Measurements from ENCODE around the gene NGEF. TPM values are rescaled to one million over a fixed set of nuclear protein-coding genes. Genes with fewer than 3 reads are reported as not detected.

Gene NGEF
- total RNA-seq, 1 experiment from 2014 or later, result 13.8 TPM

- Histone ChIP-seq H3K36me3 (no peaks in the 10 kb centered on the region), H3K4me1 (replicated peaks) (peaks cover 14% of the 10 kb centered on the region), H3K27me3 (replicated peaks) (no peaks in the 10 kb centered on the region), H3K9me3 (replicated peaks) (peaks cover 6% of the 10 kb centered on the region; the same call in 1 of the 2 replicates), H3K27ac (peak overlapping the region; percentile 21; the same call in 1 of the 2 replicates), H3K4me3 (no peak overlapping the region)
- DNase-seq (ENCODE audit: low read depth in 1 of 2, low spot score in 2 of 2), result peak in 1 of 2 experiments; percentile 67
Measured at GRCh38 chr2:233037078-233037477, 24.0 kb upstream of the NGEF start.

DNA sequence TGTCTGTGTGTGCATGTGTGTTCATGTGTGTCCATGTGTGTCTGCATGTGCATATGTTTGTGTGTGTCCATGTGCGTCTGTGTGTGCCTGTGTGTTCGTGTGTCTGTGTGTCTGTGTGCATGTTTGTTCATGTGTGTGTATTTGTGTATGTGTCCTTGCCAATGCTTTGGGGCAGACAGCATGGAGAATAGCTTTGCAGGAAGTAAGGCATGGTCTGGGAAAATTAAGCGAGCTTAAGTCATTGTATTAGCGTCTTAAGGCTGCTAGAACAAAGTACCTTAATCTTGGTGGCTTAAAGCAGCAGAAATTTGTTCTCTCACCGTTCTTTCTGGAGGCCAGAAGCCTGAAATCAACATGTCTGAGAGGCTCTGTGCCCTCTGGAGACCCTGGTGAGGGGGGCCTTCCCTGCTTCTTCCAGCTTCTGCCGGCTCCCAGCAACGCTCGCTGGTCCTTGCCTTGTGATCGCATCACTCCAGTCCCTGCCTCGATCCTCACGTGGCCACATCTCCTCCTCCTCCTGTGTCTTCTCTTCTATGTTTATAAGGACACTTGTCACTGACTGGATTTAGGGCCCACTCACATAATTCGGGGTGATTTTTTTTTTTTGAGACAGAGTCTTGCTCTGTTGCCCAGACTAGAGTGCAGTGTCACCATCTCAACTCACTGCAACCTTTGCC lies 23.2 kb upstream of the NGEF start:
- Histone ChIP-seq H3K4me3 (no peak overlapping the region), H3K27ac (no peak overlapping the region), H3K27me3 (replicated peaks) (no peaks in the 10 kb centered on the region), H3K36me3 (no peaks in the 10 kb centered on the region), H3K9me3 (replicated peaks) (peaks cover 6% of the 10 kb centered on the region; the same call in 1 of the 2 replicates), H3K4me1 (replicated peaks) (peaks cover 14% of the 10 kb centered on the region)
- DNase-seq (ENCODE audit: low read depth in 1 of 2, low spot score in 2 of 2), result no peak

DNA sequence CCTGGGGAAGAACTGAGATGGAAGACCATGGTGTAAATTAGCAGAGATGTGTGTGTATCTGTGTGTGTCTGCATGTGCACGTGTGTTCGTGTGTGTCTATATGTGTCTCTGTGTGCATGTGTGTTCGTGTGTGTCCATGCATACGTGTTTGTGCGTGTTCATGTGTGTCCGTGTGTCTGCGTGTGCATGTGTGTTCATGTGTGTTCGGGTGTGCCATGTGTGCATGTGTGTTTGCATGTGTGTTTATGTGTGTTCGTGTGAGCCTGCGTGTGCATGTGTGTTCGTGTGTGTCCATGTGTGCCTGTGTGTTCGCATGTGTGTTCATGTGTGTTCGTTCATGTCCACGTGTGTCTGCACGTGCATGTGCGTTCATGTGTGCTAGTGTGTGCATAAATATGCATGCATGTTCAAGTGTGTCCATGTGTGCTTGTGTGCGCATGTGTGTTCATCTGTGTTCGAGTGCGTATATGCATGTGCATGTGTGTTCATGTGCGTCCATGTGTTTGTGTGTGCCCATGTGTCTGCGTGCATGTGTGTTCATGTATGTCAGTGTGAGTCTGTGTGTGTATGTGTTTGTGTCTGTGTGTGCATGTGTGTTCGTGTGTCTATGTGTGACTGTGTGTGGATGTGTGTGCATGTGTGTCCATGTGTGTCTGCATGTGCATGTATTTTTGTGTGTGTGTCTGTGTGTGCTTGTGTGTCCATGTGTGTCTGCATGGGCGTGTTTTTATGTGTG lies 22.5 kb upstream of the NGEF start:
- H3K36me3 ChIP-seq, result no peaks in the 10 kb centered on the region
- H3K27ac ChIP-seq, result no peak overlapping the region
- no peak overlapping the region for H3K4me3 ChIP-seq

DNA sequence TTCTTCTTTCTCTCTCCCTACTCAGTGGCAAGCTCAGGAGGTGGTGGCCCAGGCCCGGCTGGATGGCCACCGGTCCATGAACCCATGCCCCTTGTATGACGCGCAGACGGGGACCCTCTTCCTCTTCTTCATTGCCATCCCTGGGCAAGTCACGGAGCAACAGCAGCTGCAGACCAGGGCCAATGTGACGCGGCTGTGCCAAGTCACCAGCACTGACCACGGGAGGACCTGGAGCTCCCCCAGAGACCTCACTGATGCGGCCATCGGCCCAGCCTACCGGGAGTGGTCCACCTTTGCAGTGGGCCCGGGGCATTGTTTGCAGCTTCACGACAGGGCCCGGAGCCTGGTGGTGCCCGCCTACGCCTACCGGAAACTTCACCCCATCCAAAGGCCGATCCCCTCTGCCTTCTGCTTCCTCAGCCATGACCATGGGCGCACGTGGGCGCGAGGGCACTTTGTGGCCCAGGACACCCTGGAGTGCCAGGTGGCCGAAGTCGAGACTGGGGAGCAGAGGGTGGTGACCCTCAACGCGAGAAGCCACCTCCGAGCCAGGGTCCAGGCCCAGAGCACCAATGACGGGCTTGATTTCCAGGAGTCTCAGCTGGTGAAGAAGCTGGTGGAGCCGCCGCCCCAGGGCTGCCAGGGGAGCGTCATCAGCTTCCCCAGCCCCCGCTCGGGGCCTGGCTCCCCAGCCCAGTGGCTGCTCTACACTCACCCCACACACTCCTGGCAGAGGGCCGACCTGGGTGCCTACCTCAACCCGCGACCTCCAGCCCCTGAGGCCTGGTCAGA lies 21.2 kb upstream of the NGEF start:
- Histone ChIP-seq H3K9me3 (replicated peaks) (peaks cover 6% of the 10 kb centered on the region; the same call in 1 of the 2 replicates), H3K27me3 (replicated peaks) (no peaks in the 10 kb centered on the region), H3K27ac (no peak overlapping the region), H3K4me3 (no peak overlapping the region), H3K4me1 (replicated peaks) (peaks cover 14% of the 10 kb centered on the region), H3K36me3 (no peaks in the 10 kb centered on the region)
- no peak for DNase-seq (ENCODE audit: low read depth in 1 of 2, low spot score in 2 of 2)

More for the DNA sequence above, 22.5 kb upstream of the NGEF start:
- Histone ChIP-seq H3K4me1 (replicated peaks) (peaks cover 14% of the 10 kb centered on the region), H3K9me3 (replicated peaks) (peaks cover 6% of the 10 kb centered on the region; the same call in 1 of the 2 replicates), H3K27me3 (replicated peaks) (no peaks in the 10 kb centered on the region)
- no peak for DNase-seq (ENCODE audit: low read depth in 1 of 2, low spot score in 2 of 2)

GRCh38 chr2:233033672-233034071 lies 20.6 kb upstream of the NGEF start:
- Histone ChIP-seq H3K9me3 (replicated peaks) (peaks cover 6% of the 10 kb centered on the region; the same call in 1 of the 2 replicates), H3K4me3 (no peak overlapping the region), H3K27me3 (replicated peaks) (no peaks in the 10 kb centered on the region), H3K4me1 (replicated peaks) (peaks cover 14% of the 10 kb centered on the region), H3K27ac (no peak overlapping the region), H3K36me3 (no peaks in the 10 kb centered on the region)
- DNase-seq (ENCODE audit: low read depth in 1 of 2, low spot score in 2 of 2), result no peak

DNA sequence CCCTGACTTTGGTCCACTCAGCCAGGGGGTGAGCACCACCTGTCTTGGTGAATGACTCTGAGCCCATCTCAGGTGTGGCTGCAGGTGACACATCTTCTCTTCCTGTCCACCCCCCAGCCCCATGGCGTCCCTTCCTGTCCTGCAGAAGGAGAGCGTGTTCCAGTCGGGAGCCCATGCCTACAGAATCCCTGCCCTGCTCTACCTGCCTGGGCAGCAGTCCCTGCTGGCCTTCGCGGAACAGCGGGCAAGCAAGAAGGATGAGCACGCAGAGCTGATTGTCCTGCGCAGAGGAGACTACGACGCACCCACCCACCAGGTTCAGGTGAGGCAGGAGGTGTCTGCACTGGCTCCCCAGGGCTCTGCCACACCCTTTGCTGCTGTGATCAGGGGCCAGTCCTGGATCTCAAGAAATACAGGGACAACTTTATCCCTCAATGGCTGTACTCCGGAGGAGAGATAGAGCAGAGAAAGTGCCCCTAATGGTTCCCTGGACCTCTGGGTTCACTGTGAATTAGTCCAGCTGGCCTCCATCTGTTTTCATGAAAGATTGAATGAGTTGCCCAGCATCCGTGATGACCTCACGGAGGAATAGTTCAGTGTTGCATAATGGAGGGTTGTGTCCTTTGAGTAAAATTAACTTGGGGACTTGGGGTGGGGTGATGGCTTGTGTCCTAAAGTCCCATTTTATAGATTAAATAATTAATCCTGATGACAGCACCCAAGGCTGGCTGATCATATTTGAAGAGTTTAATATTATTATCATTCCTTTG lies 19.7 kb upstream of the NGEF start, which contains the start of gene NEU2:
Gene NEU2, plus strand, starts transcription at position 122 of the 770 bp plus-strand sequence. Its CDS starts 0 bp downstream, at position 122.
- Histone ChIP-seq H3K4me1 (replicated peaks) (peaks cover 11% of the 10 kb centered on the region), H3K4me3 (no peak within 1 kb of the TSS), H3K36me3 (no peaks in the 10 kb centered on the region), H3K9me3 (replicated peaks) (peaks cover 6% of the 10 kb centered on the region; the same call in 1 of the 2 replicates), H3K27ac (no peak within 1 kb of the TSS), H3K27me3 (replicated peaks) (no peaks in the 10 kb centered on the region)
- DNase-seq (ENCODE audit: low read depth in 1 of 2, low spot score in 2 of 2), result no peak

- Histone ChIP-seq H3K27me3 (replicated peaks) (no peaks in the 10 kb centered on the region), H3K4me3 (no peak overlapping the region), H3K27ac (no peak overlapping the region), H3K36me3 (no peaks in the 10 kb centered on the region), H3K4me1 (replicated peaks) (peaks cover 4% of the 10 kb centered on the region), H3K9me3 (replicated peaks) (peaks cover 6% of the 10 kb centered on the region; the same call in 1 of the 2 replicates)
- no peak for DNase-seq (ENCODE audit: low read depth in 1 of 2, low spot score in 2 of 2)
Measured at GRCh38 chr2:233031556-233032500, 18.8 kb upstream of the NGEF start.

DNA sequence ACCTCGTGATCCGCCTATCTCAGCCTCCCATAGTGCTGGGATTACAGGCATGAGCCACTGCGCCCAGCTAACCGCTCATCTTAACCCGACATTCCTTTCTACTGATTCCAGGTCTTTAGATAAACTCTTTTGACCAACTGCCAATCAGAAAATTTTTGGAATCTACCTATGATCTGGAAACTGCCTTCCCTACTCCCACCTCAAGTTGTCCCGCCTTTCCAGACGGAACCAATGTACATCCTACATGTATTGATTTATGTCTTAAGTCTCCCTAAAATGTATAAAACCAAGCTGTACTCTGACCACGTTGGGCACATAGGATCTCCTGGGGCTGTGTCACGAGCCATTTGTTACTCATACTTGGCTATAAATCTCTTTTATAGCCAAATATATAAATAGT lies 16.3 kb upstream of the NGEF start:
- no peak overlapping the region for H3K4me3 ChIP-seq
- H3K27me3 ChIP-seq (replicated peaks), result no peaks in the 10 kb centered on the region
- no peak overlapping the region for H3K27ac ChIP-seq
- no peak for DNase-seq (ENCODE audit: low read depth in 1 of 2, low spot score in 2 of 2)
- H3K4me1 ChIP-seq (replicated peaks), result peaks cover 13% of the 10 kb centered on the region
- H3K36me3 ChIP-seq, result no peaks in the 10 kb centered on the region
- no peaks in the 10 kb centered on the region for H3K9me3 ChIP-seq (replicated peaks)

DNA sequence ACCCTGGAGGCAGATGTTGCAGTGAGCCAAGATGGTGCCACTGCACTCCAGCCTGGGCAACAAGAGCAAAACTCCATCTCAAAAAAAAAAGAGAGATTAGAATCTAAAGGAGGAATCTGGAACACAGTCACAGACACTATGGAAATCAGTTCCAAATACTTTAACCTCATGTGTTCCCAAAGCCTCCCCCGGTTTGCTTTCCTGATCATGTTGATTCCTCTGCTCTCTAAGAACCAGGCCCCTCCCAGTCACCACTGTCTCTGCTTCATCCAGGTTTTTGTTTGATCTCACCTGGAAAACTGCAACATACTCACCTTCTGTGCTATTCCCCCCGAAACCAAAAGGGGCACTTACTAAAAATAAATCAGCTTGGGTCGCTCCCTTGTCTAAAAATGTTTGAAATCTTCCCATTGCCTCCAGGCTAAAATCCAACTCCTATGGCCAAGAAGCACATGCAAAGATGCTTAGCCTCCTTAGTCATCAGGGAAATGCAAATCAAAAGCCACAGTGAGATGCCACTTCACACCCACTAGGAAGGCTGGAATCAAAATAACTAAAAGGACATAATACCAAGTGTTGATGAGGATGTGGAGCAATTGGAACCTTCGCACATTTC lies 13.2 kb upstream of the NGEF start:
- no peaks in the 10 kb centered on the region for H3K36me3 ChIP-seq
- no peak overlapping the region; the same call in 1 of the 2 replicates for H3K27ac ChIP-seq
- H3K27me3 ChIP-seq (replicated peaks), result no peaks in the 10 kb centered on the region
- peak in 1 of 2 experiments; percentile 30 for DNase-seq (ENCODE audit: low read depth in 1 of 2, low spot score in 2 of 2)
- peaks cover 13% of the 10 kb centered on the region for H3K4me1 ChIP-seq (replicated peaks)
- no peaks in the 10 kb centered on the region for H3K9me3 ChIP-seq (replicated peaks)
- no peak overlapping the region for H3K4me3 ChIP-seq

GRCh38 chr2:233025706-233026105 lies 12.7 kb upstream of the NGEF start:
- Histone ChIP-seq H3K9me3 (replicated peaks) (no peaks in the 10 kb centered on the region), H3K27ac (no peak overlapping the region), H3K27me3 (replicated peaks) (no peaks in the 10 kb centered on the region), H3K36me3 (no peaks in the 10 kb centered on the region), H3K4me3 (no peak overlapping the region), H3K4me1 (replicated peaks) (peaks cover 13% of the 10 kb centered on the region)
- no peak for DNase-seq (ENCODE audit: low read depth in 1 of 2, low spot score in 2 of 2)

DNA sequence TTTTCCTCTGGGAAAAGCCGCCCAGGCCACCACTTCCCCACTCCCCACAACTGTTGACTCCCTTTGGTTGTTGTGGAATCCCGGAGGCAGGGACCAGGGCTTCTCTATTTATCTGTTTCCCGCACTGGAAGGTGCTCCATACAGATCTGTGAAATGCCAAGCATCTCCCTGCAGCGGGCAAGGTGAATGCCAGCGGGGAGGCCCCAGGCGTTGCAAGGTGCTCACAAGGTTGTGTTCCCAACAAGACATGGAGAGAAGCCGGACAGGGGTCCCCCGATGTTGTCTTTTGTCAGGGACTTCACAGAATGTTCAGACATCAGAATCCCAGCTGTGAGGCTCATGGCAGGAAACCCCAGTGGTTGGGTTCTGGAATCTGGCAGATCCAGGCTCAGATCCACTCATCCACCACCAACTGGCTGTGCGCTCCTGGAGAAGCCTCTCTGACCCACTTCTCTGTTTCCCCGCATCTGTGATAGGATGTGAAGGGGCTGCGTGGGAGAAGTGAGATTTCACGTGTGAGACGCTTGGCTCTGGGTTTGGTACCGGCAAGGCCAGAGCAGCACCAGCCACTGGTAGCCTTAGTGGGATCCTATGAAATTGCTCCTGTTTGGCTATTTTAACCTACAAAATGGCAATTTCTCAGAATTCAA lies 10.8 kb upstream of the NGEF start:
- H3K27me3 ChIP-seq (replicated peaks), result no peaks in the 10 kb centered on the region
- H3K4me3 ChIP-seq, result no peak overlapping the region
- no peak for DNase-seq (ENCODE audit: low read depth in 1 of 2, low spot score in 2 of 2)
- H3K9me3 ChIP-seq (replicated peaks), result no peaks in the 10 kb centered on the region
- H3K27ac ChIP-seq, result no peak overlapping the region
- H3K36me3 ChIP-seq, result no peaks in the 10 kb centered on the region
- peaks cover 13% of the 10 kb centered on the region for H3K4me1 ChIP-seq (replicated peaks)

Measured in SJSA1 (cell line).